Muscle of back (tissue), 11 donors: ENCODE results near the gene C1R. TPM values are rescaled to one million over a fixed set of nuclear protein-coding genes. Genes with fewer than 3 reads are reported as not detected.
A peak's percentile ranks its signal among the peaks of the same experiment; 100 is the strongest.

Experiments used
- DNase-seq, 3 donors: peaks; one replicate each; pipeline versions ENCODE4 v3.0.0 to v3.0.0-alpha.2; 2013
- polyA plus RNA-seq, 10 donors: library from polyadenylated mRNA; unstranded; fragments of 120-200 nt; gene quantifications; one replicate each; pipeline ENCODE4 v1.2.1, GENCODE V29; 2013; ENCODE audit not compliant: insufficient read length in 10 of 10

The C1R gene
- polyA plus RNA-seq, 10 donors, result 80.3 to 122 (median 98.4) TPM

DNA sequence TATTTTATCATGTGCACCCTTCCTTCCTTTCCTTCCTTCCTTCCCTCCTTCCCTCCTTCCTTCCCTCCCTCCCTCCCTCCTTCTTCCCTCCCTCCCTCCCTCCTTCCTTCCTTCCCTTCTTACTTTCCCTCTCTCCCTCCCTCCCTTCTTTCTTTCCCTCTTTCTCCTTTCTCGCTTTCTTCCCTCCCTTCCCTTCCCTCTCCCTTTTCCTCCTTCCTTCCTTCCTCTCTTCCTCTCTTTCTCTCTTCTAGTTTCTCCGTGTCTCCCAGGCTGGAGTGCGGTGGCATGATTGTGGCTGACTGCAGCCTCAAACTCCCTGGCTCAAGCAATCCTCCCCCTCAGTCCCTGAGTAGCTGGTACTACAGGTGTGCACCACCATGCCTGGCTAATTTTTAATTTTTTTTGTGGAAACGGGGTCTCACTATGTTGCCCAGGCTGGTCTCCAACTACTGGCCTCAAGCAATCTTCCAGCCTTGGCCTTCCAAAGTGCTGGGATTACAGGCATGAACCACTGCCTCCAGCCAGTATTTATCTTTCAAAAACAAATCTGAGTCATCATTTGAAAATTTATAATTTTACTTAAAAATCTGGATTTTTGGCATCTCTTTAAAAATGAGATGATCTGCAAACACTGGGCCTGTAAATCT, 8.9 kb upstream of the C1R start:
- DNase-seq, result no peak

- no peak for DNase-seq
These were observed 8.0 kb upstream of the C1R start for GRCh38 chr12:7100239-7100638.

DNA sequence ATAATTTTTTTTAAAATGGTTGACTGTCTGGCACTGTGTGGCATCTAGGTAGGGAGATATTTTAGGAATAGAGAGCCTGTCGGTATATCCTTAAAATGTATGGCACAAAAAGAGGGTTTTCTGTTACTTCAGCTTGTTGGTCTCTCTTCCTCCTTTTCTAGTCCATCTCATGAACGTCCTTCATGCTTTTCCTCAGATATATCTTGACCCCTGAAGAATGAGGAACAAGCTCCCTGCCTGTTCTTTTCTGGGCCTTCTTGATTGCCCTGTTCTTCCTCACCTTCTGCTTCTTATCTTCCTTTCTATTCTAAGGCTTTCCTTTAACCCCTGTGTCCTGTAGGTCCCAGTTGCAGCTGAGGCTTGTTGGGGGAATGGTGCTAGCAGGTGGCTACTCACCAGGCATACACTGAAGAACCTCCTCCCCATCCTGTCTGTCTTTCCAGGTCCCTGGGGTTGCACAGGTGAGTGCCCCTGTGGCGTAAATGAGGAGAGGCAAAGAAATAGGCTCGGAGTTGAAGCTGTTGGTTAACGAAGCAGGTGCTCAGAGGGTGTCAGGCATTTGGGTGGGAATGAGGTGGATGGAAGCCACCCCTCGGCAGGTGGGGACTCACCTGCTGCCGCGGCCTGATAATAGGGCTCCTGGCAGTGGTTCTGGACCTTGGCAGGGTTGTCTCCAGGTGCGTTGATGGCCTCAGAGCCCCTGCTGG, 7.2 kb upstream of the C1R start:
- DNase-seq, result no peak

GRCh38 chr12:7096979-7097378, 4.7 kb upstream of the C1R start:
- DNase-seq, result no peak

GRCh38 chr12:7096006-7096932, 4.0 kb upstream of the C1R start:
- no peak for DNase-seq

GRCh38 chr12:7093892-7094291, 1.6 kb upstream of the C1R start:
- DNase-seq, result no peak

- DNase-seq, result no peak
These were observed 1.2 kb upstream of the C1R start for GRCh38 chr12:7093486-7093885.

DNA sequence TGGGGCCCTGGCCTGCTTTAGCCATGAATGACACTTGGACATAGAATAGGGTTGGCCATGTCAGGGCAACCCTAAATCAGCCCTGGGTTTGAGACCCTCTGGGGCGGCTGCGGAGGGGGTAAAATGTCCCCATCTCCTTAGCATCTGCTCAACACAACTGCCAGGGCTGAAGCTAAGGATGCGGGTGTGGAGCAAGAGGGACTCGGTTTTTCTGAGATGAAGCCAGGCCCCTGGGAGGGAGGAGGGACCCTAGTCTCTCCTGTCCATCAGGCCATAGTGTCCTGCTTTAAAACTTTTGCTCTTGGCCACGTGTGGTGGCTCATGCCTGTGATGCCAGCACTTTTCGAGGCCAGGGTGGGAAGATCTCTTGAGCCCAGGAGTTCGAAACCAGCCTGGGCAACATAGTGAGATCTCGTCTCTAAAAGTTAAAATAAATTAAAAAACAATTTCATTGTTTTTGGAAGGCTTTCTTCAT, 778 bp upstream of the C1R start:
- DNase-seq, result no peak

- DNase-seq, result peak in 2 of 3 donors; percentile 55 to 76
These were observed 501 bp downstream of the C1R start for GRCh38 chr12:7091660-7092228.

- DNase-seq, result no peak
These were observed 1.1 kb downstream of the C1R start for GRCh38 chr12:7091171-7091570.

DNA sequence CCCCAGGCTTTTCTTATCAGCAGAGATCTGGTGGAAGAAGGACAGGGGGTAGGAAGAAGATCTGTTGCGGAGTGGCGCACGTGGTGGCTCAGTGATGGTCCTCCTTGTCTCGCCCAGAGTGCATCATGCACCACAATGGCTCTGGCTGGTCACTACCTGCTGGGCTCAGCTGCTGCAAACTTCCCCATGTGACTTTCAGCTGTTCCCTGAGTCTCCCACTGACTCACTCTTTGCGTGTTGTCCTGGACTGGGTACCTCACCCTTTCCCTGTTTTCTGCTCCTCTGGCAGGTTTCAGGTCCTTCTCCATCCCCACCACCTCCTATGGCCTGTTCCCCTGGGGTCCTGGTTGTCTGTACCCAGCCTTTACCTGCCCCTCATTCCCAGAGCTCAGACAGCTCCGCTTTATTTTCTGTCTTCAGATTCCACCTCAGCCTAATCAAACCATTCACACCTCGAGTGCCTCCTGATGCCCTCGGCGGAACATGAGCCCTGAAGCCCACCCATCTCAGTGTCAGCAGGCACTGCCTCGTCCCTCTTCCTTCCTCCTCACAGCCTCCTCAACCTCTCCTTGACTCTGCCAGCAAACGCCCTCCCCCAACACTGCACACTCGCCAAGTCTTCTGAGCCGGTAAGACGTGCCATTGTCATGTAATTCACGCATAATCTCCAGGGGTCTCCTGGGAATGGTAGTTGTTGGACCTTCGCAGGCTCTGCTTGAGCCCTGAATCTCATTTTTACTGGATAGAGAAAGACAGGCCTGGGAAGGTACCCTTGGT, 1.8 kb downstream of the C1R start:
- DNase-seq, result no peak

GRCh38 chr12:7089196-7089871, 2.9 kb downstream of the C1R start:
- DNase-seq, result no peak

- no peak for DNase-seq
These were observed 9.1 kb downstream of the C1R start for GRCh38 chr12:7083125-7083524.

DNA sequence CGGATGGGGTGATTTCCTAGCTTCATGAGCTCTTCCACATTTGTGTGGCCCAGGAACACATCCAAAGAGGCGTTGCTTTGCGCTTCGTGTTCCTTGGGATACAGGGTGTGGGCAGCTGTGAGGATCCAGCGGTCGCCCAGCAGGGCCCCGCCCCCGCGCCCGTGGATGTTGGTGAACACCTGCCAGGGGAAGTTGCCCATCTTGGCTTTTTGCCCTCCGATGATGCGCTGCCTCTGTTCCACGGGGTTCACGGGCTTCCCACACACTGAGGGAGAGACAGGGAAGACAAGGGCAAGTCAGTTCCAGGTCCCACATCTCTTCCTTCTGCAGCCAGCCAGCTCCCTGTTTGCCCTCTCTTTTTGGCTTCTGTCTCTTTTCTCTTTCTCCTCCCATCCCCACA, 11.2 kb downstream of the C1R start:
- no peak for DNase-seq

- no peak for DNase-seq
These were observed 12.5 kb downstream of the C1R start for GRCh38 chr12:7079826-7080125.

- no peak for DNase-seq
These were observed 14.1 kb downstream of the C1R start for GRCh38 chr12:7078163-7078562.

- no peak for DNase-seq
These were observed 15.8 kb downstream of the C1R start for GRCh38 chr12:7076493-7076892.

GRCh38 chr12:7075939-7076338, 16.3 kb downstream of the C1R start:
- no peak for DNase-seq

DNA sequence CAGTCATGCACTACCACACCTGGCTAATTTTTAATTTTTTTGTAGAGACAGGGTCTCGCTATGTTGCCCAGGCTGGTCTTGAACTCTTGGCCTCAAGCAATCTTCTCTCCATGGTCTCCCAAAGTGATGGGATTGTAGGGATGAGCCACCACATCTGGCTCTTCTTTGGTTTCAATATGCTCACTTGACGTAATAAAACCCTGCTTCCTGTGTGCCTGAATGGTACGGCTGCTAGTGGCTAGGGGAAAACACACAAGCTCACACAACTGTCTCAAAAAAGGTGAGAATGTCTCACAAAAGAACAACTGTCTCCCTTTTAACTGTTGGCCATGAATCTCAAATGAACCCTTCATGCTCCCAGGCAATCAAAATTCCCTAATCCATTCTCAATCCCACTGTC, 16.7 kb downstream of the C1R start:
- no peak for DNase-seq

DNA sequence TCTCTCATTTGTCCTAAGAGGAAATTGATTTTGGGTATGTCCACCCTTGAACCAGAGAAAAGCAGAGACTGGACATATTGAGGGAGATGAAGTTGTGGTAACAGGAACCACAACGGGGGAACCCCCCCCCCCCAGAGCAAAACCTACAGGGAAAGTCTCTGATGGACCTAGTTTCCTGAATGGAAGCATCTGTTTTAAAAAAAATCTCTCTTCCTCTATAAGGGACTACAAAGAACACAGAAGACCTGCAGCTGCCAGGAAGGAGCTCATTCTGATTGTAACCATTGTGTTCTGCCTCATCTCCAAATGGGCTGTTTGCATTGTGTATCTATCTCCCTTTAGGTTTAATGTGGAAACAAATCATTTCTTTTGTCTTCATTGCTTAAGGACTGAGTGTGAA, 18.3 kb downstream of the C1R start:
- no peak for DNase-seq

DNA sequence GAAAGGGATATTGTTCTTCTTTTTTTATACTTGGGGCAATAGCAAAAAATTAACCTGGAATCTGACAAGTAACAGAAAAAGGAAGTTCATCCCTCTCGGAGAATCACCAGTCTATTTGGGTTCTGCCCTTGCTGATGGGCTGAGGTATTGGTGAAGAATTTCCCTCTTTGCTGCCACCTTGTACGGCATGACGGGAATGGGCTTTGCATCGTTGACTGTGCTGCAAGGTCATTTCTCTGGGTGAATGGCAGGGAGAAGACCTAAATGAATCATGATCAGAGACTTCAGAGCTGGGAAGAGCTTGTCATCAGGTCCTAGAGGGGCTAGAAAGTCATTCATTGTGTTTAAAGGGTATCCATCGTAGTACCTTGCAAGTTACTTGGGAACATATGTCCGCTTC, 19.7 kb downstream of the C1R start:
- no peak for DNase-seq
